ENCODE measurements around the gene HECTD3.

Gene HECTD3

GRCh38 chr1:45010855-45011811 lies at the start of gene HECTD3:
Gene HECTD3 (minus strand): TSS chr1:45011324. CDS start chr1:45011257, 67 bp downstream.
- DNase-seq (ENCODE audit: low spot score): peak; percentile 66
- no peak for TF ChIP-seq CTCF (conservative IDR thresholded peaks at IDR 0.05; ENCODE audit: low read depth)
- ChIA-PET CTCF (interaction anchor here (0.7 to 1.6 kb wide), 4 partner anchors 218 to 482 kb away, joined by 3 to 7 read pairs (median 4); no protein-coding TSS in a partner anchor), POLR2A (ENCODE audit: low non-redundant PET) (interaction anchor here (0.5 to 1.8 kb wide), 8 partner anchors 89 to 481 kb away, joined by 3 to 10 read pairs (median 4); partner anchors contain the start of genes MUTYH and TOE1)
- H3K27ac ChIP-seq: peak within 1 kb of the TSS; percentile 91

GRCh38 chr1:45059829-45060228 lies 48.7 kb upstream of the HECTD3 start:
- no peak for DNase-seq (ENCODE audit: low spot score)
- no peak overlapping the region for H3K27ac ChIP-seq
- TF ChIP-seq CTCF (conservative IDR thresholded peaks at IDR 0.05; ENCODE audit: low read depth): no peak
- CTCF ChIA-PET: interaction anchor here (0.9 kb wide), 1 partner anchor 16 kb away, joined by 3 read pairs; no protein-coding TSS in a partner anchor
- POLR2A ChIA-PET (ENCODE audit: low non-redundant PET): no interaction called here

- ChIA-PET POLR2A (ENCODE audit: low non-redundant PET) (no interaction called here), CTCF (no interaction called here)
- no peak for DNase-seq (ENCODE audit: low spot score)
- TF ChIP-seq CTCF (conservative IDR thresholded peaks at IDR 0.05; ENCODE audit: low read depth): no peak
- H3K27ac ChIP-seq: no peak overlapping the region
These were observed 46.4 kb upstream of the HECTD3 start for GRCh38 chr1:45057542-45057941.

GRCh38 chr1:45051005-45051772 lies 40.1 kb upstream of the HECTD3 start:
- ChIA-PET CTCF (no interaction called here), POLR2A (ENCODE audit: low non-redundant PET) (no interaction called here)
- H3K27ac ChIP-seq: no peak overlapping the region
- TF ChIP-seq CTCF (conservative IDR thresholded peaks at IDR 0.05; ENCODE audit: low read depth): no peak
- no peak for DNase-seq (ENCODE audit: low spot score)

- DNase-seq (ENCODE audit: low spot score): no peak
- no peak for TF ChIP-seq CTCF (conservative IDR thresholded peaks at IDR 0.05; ENCODE audit: low read depth)
- ChIA-PET CTCF (no interaction called here), POLR2A (ENCODE audit: low non-redundant PET) (no interaction called here)
- no peak overlapping the region for H3K27ac ChIP-seq
These were observed 35.9 kb upstream of the HECTD3 start for GRCh38 chr1:45047032-45047431.

GRCh38 chr1:45044916-45045315 lies 33.8 kb upstream of the HECTD3 start:
- TF ChIP-seq CTCF (conservative IDR thresholded peaks at IDR 0.05; ENCODE audit: low read depth): no peak
- CTCF ChIA-PET: no interaction called here
- POLR2A ChIA-PET (ENCODE audit: low non-redundant PET): no interaction called here
- no peak overlapping the region for H3K27ac ChIP-seq
- no peak for DNase-seq (ENCODE audit: low spot score)
